Tibial nerve (tissue), 3 donors: ENCODE data around the gene GALNTL6.

Experiments used
- CTCF ChIP-seq, 5 experiments: fragments of 200-600 bp in 3 of 5; fragments of 450-650 bp in 2 of 5; sonication (generic) in 3 of 5; IDR thresholded peaks; one replicate each; pipeline ENCODE4 v1.5.1; 2016 to 2019; ENCODE audit warnings: antibody characterized with exemption in 5 of 5, mild to moderate bottlenecking in 3 of 5, moderate library complexity in 2 of 5
- POLR2A ChIP-seq, 2 donors: fragments of 450-650 bp; IDR thresholded peaks; one replicate each; pipeline ENCODE4 v1.6.1; 2017; ENCODE audit warnings: antibody characterized with exemption in 2 of 2, mild to moderate bottlenecking in 2 of 2, moderate library complexity in 2 of 2

DNA sequence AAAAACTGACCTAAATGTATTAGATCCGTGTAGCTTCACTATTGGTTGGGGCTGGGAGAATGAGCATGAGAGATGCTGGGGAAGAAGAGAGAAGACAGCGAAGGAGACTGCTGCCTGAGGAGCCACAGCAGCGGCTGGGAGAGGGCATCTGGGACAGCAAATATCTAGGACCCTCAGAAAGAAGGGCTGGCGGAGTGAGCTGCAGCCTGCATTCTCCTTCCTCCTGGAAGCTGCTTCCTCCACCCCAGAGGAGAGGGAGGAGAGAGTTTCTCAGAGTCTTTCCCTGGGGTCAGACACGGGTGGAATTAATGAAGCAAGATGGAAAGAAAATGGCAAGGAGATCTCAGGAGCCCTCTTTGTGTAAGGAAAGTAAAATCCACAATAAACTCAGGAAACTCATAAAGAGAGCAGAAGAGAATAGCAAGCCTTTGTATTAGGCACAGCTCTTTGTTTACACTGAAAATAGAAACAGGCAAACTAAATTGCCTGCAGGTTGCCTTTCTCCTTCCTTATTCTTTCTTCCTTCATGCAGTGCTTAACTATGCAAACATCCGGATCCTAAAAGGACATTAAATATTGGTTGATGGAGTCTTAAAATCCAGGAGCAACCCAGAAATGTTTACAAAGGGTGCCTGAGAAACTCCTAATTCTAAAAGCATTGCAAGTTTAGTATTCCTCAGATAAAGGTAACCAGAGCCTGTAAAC, 1225.1 kb downstream of the GALNTL6 start:
- no peak for TF ChIP-seq CTCF (IDR thresholded peaks at IDR 0.05)
- no peak for TF ChIP-seq POLR2A (IDR thresholded peaks at IDR 0.05)
